GM12864 (cell line): ENCODE measurements around the gene URB1.
"Not testable (repeated sequence)": the region's sequence is repeated elsewhere in the genome, so short reads cannot be mapped to it uniquely, and the experiment has no call there.

Source experiments
- DNase-seq: peaks from one replicate; pipeline ENCODE4 v3.0.0-alpha.2; 2011; ENCODE audit warnings: low read depth
- H3K4me3 ChIP-seq: 2 replicates; pipeline ENCODE4 v1.5.1; 2011; ENCODE audit warnings: mild to moderate bottlenecking, low read depth, low read length, control low read depth
- TF ChIP-seq, protein P1 (sequence below): IDR thresholded peaks from 2 replicates; pipeline ENCODE4 v1.5.1; 2011; ENCODE audit warnings: low read depth, mild to moderate bottlenecking, moderate library complexity, low read length, control low read depth, inconsistent platforms; ENCODE audit errors: missing control alignments

URB1 gene

DNA sequence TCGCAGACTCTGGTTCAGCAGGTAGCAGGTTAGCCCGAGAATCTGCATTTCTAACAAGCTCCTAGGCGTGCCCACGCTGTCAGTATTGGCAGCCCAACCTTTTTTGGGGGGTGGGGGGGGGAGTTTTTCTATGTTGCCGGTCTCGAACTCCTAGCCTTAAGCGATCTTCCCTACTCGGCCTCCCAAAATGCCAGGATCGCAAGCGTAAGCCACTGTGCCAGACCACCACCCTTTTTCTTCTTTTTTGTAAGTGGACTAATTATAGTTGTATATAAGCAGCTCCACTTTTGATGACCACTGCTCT is 113.5 kb downstream of the URB1 start:
- TF ChIP-seq, protein P1, sequence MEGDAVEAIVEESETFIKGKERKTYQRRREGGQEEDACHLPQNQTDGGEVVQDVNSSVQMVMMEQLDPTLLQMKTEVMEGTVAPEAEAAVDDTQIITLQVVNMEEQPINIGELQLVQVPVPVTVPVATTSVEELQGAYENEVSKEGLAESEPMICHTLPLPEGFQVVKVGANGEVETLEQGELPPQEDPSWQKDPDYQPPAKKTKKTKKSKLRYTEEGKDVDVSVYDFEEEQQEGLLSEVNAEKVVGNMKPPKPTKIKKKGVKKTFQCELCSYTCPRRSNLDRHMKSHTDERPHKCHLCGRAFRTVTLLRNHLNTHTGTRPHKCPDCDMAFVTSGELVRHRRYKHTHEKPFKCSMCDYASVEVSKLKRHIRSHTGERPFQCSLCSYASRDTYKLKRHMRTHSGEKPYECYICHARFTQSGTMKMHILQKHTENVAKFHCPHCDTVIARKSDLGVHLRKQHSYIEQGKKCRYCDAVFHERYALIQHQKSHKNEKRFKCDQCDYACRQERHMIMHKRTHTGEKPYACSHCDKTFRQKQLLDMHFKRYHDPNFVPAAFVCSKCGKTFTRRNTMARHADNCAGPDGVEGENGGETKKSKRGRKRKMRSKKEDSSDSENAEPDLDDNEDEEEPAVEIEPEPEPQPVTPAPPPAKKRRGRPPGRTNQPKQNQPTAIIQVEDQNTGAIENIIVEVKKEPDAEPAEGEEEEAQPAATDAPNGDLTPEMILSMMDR = no peak
- no peak for DNase-seq
- H3K4me3 ChIP-seq = peak overlapping the region; percentile 85

GRCh38 chr21:32278518-32279376 is 114.1 kb downstream of the URB1 start, which contains the start of gene MIS18A:
Gene MIS18A (minus strand): TSS chr21:32279049. CDS start chr21:32279014, 35 bp downstream.
- TF ChIP-seq, protein P1 = no peak
- H3K4me3 ChIP-seq = peak within 1 kb of the TSS; percentile 85
- peak; percentile 68 for DNase-seq

GRCh38 chr21:32278103-32278502 is 114.7 kb downstream of the URB1 start:
- TF ChIP-seq, protein P1 = no peak
- H3K4me3 ChIP-seq = peak overlapping the region; percentile 85

DNA sequence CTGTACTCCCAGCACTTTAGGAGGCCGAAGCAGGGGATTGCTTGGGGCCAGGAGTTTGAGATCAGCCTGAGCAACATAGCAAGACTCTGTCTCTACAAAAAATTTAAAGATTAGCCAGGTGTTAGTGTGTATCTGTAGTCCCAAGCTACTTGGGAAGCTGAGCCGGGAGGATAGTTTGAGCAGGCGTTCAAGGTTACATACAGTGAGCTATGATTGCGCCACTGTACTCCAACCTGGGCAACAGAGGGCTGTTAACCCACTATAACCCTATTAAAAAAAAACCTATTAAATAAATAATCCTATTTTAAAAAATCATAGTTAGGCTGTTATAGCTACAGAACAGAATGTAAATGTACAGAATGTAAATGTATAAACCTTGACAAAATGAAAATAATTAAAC is 116.1 kb downstream of the URB1 start:
- H3K4me3 ChIP-seq = no peak overlapping the region
- TF ChIP-seq, protein P1 = no peak
- DNase-seq = no peak

More at GRCh38 chr21:32278103-32278502, 114.7 kb downstream of the URB1 start:
- no peak for DNase-seq

DNA sequence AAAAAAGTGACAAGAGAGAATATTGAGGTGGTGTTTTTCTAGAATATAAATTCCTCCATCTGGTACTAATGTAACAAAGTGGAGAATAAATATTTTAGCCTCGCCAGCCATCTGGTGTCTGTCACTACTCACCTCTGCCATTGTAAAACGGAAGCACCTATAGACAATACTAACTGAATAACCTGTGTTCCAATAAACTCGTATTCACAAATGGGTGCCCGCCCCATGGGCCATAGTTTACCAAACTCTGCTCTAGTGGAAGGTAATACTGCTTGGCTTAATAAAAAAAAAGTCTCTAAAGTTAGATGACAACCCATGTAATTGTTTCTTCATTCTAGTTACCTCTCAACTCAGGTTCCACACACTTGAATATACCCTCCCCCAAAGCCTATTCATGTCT is 122.1 kb downstream of the URB1 start:
- DNase-seq = no peak
- no peak overlapping the region for H3K4me3 ChIP-seq
- TF ChIP-seq, protein P1 = no peak

GRCh38 chr21:32265321-32265720 is 127.5 kb downstream of the URB1 start:
- H3K4me3 ChIP-seq, DNase-seq: not testable (repeated sequence)

GRCh38 chr21:32261929-32262328 is 130.9 kb downstream of the URB1 start:
- DNase-seq = no peak
- TF ChIP-seq, protein P1 = no peak
- H3K4me3 ChIP-seq = no peak overlapping the region
